Lower lobe of right lung (tissue), 2 donors: ENCODE data around the gene ASCC3. TPM values are rescaled to one million over a fixed set of nuclear protein-coding genes. Genes with fewer than 3 reads are reported as not detected.

Experiments used
- ATAC-seq, 2 donors: fragments of 200-7000 bp; cut with Tn5 transposase; one replicate each; pipeline ENCODE4 v1.9.1; 2020 to 2022; ENCODE audit warnings: mild to moderate bottlenecking in 2 of 2, moderate library complexity in 2 of 2
- DNase-seq: peaks from one replicate; pipeline ENCODE4 v3.0.0-alpha.2; 2020
- H3K27ac ChIP-seq: fragments of 200-600 bp; one replicate; pipeline ENCODE4 v1.8.0; 2022
- H3K27me3 ChIP-seq: fragments of 200-600 bp; one replicate; pipeline ENCODE4 v1.8.0; 2022; ENCODE audit warnings: low read depth
- H3K36me3 ChIP-seq: fragments of 200-600 bp; one replicate; pipeline ENCODE4 v1.8.0; 2022; ENCODE audit warnings: mild to moderate bottlenecking
- H3K4me1 ChIP-seq: fragments of 200-600 bp; one replicate; pipeline ENCODE4 v1.8.0; 2022
- H3K4me3 ChIP-seq: fragments of 200-600 bp; one replicate; pipeline ENCODE4 v1.8.0; 2022; ENCODE audit warnings: mild to moderate bottlenecking
- H3K9me3 ChIP-seq: fragments of 200-600 bp; one replicate; pipeline ENCODE4 v1.8.0; 2022
- intact Hi-C: fragments of 100-400 bp; cut with DNase I; formaldehyde crosslinking; loops from one replicate; pipeline ENCODE4 v1.11.0; 2022
- total RNA-seq: library from RNA; stranded (reverse); fragmentation: NEBNext Ultra II Directional; extraction: Animal tissue kit (Norgen Biotek cat#: 25700); gene quantifications from one replicate; pipeline ENCODE4 v1.2.1, GENCODE V29; 2021
- TF ChIP-seq, protein P1 (sequence below): fragments of 200-600 bp; IDR thresholded peaks from one replicate; pipeline ENCODE4 v1.8.0; 2022; ENCODE audit warnings: antibody characterized with exemption, mild to moderate bottlenecking
- donor health status: DM: no; HTN: yes; CAD: no; lungs with severe emphysema.

Gene ASCC3
- total RNA-seq, 1 donor from 2014 or later, result 34.8 TPM

DNA sequence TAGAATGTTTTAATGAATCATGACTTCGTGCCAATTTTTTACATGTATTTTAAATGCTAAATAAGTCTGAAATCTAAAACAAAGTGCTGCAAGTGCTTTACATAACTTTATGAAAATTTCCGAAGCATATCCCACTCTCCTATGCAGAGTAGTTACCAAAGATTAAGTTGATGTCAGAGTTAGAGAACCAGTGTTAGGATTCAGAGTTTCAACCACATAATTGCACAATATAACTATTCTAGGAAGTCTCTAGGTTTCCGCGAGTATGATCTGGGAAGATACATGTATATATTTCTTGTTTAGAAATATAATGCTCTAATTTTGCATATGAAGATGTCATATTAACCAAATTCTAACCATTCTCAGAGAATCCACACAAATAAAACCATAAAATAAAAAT lies 74.8 kb downstream of the ASCC3 start:
- H3K4me3 ChIP-seq, result no peak overlapping the region
- H3K36me3 ChIP-seq, result no peaks in the 10 kb centered on the region
- H3K4me1 ChIP-seq, result no peaks in the 10 kb centered on the region
- ATAC-seq (no peak), DNase-seq (no peak)
- no peak overlapping the region for H3K27ac ChIP-seq
- H3K27me3 ChIP-seq, result no peaks in the 10 kb centered on the region
- TF ChIP-seq, protein P1, sequence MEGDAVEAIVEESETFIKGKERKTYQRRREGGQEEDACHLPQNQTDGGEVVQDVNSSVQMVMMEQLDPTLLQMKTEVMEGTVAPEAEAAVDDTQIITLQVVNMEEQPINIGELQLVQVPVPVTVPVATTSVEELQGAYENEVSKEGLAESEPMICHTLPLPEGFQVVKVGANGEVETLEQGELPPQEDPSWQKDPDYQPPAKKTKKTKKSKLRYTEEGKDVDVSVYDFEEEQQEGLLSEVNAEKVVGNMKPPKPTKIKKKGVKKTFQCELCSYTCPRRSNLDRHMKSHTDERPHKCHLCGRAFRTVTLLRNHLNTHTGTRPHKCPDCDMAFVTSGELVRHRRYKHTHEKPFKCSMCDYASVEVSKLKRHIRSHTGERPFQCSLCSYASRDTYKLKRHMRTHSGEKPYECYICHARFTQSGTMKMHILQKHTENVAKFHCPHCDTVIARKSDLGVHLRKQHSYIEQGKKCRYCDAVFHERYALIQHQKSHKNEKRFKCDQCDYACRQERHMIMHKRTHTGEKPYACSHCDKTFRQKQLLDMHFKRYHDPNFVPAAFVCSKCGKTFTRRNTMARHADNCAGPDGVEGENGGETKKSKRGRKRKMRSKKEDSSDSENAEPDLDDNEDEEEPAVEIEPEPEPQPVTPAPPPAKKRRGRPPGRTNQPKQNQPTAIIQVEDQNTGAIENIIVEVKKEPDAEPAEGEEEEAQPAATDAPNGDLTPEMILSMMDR, result no peak
- no peaks in the 10 kb centered on the region for H3K9me3 ChIP-seq
- intact Hi-C loops, result no loop called here

DNA sequence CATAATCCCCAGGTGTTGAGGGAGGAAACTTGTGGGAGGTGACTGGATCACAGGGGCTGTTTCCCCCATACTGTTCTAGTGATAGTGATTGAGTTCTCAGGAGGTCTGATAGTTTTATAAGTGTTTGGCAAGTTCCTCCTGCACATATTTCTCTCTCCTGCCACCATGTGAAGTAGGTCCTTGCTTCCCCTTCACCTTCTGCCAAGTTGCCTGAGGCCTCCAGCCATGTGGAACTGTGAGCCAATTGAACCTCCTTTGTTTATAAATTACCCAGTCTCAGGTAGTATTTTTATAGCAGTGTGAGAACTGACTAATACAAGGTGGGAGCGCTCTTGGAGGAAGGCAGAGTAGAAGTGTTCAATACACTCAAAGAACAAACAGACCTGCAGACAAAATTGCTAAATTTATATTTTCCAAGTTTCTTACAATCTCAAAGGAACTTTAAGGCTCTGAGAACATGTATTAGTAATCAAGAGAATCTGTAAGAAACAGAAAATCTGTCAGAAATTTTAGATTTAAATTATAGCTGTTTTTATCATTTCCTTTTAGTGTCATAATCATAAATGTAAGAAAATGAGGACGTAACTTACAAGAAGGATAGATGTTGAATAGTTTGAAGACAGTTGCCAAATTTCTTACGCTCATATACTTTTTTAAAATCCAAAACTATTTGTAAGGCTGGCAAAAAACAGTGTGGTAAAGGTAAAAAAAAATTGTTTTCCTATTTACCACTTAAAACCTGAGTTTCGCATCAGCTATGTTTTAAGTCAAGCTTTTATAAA lies 77.7 kb downstream of the ASCC3 start:
- H3K36me3 ChIP-seq, result peaks cover 8% of the 10 kb centered on the region
- H3K27ac ChIP-seq, result no peak overlapping the region
- H3K4me3 ChIP-seq, result no peak overlapping the region
- H3K9me3 ChIP-seq, result no peaks in the 10 kb centered on the region
- DNase-seq (no peak), ATAC-seq (no peak)
- no peaks in the 10 kb centered on the region for H3K4me1 ChIP-seq
- H3K27me3 ChIP-seq, result no peaks in the 10 kb centered on the region
- intact Hi-C loops, result no loop called here
- TF ChIP-seq, protein P1, result no peak

DNA sequence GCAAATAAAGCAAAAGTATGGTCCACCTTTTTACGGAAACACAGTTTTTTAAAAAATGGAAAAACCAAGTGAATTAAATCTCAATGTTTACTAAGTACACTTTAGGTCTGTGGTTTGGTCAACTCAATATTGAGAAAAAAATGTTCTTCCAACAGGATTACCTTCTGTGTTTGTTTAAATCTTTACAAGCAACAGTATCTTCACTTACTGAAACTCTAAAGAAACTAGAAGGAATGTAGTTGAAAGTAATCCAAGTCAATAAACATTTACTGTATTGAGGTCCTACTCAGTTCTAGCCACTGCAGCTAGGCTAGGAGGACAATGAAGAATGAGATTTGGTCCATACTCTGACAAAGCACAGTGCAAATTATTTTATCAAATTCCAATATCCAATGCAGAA lies 80.1 kb downstream of the ASCC3 start:
- intact Hi-C loops, result no loop called here

DNA sequence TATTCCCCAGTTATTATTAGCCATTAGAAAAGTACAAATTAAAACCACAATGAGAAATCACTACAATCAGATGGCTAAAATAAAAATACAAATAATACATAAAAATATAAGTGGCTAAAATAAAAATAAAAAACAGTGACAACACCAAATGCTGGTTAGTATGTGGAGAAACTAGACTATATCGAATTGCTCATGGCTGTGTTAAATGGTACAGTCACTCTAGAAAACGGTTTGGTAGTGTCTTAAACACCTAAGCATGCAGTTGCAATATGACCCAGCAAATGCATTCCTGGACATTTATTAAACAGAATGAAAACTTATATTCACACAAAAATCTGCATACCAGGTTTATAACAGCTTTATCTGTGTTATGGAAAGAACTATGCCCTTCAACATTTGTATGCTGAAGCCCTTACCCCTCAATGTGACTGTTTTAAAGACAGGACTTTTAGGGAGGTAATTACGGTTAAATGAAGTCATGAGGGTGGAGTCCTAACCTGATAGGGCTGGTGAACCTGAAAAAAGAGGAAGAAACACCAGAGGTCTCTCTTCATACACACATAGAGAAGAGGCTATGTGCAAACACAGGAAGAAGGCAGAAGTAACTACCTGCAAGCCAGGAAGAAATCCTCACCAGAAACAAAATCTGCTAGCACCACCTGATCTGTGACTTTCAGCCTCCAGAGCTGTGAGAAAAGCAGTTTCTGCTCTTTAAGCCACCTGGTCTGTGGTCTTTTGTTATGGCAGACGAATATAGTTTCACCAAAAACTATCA lies 84.9 kb downstream of the ASCC3 start:
- Histone ChIP-seq H3K9me3 (no peaks in the 10 kb centered on the region), H3K27ac (no peak overlapping the region), H3K36me3 (peaks cover 8% of the 10 kb centered on the region), H3K4me1 (no peaks in the 10 kb centered on the region), H3K4me3 (no peak overlapping the region), H3K27me3 (no peaks in the 10 kb centered on the region)
- DNase-seq (no peak), ATAC-seq (no peak)
- intact Hi-C loops, result no loop called here
- TF ChIP-seq, protein P1, result no peak

More for the DNA sequence above, 80.1 kb downstream of the ASCC3 start:
- H3K9me3 ChIP-seq, result no peaks in the 10 kb centered on the region
- H3K27ac ChIP-seq, result no peak overlapping the region
- DNase-seq, result no peak
- TF ChIP-seq, protein P1, result no peak
- H3K36me3 ChIP-seq, result peaks cover 8% of the 10 kb centered on the region
- H3K4me3 ChIP-seq, result no peak overlapping the region
- H3K27me3 ChIP-seq, result no peaks in the 10 kb centered on the region
- ATAC-seq, result no peak
- H3K4me1 ChIP-seq, result no peaks in the 10 kb centered on the region

DNA sequence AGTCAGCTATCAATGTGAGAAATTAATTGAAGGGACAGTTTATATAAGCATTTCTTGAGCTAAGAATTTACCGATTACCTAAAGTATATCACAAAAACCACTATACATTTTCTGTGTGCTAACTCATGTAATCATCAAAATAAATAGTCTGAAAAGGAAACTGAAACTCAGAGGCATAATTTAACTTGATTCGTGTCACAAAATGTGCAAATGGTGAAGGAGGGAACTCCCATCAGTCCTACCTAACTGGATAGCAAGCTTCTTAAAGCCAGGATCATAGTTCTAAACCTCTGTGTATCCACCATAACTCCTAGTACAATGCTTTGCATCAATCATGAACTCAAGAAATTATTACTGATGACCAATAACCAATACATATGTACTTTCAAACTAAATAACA lies 91.0 kb downstream of the ASCC3 start:
- no peak overlapping the region for H3K27ac ChIP-seq
- no peak for ATAC-seq
- no peaks in the 10 kb centered on the region for H3K9me3 ChIP-seq
- H3K36me3 ChIP-seq, result no peaks in the 10 kb centered on the region
- no peaks in the 10 kb centered on the region for H3K4me1 ChIP-seq
- no peak for DNase-seq
- no peaks in the 10 kb centered on the region for H3K27me3 ChIP-seq
- TF ChIP-seq, protein P1, result no peak
- no peak overlapping the region for H3K4me3 ChIP-seq
- intact Hi-C loops, result no loop called here
